IgD-negative memory B cell (primary cell): ENCODE results near the gene NUP153. TPM values are rescaled to one million over a fixed set of nuclear protein-coding genes. Genes with fewer than 3 reads are reported as not detected.

Experiments used
- H3K27ac Mint-ChIP-seq, 3 donors: one replicate each; pipeline ENCODE4 v1.8.0; 2020 to 2022; ENCODE audit warnings: mild to moderate bottlenecking in 3 of 3, mixed read lengths in 3 of 3, moderate library complexity in 1 of 3
- H3K27me3 Mint-ChIP-seq: one replicate; pipeline ENCODE4 v1.8.0; 2021; ENCODE audit warnings: mixed read lengths
- H3K36me3 Mint-ChIP-seq: one replicate; pipeline ENCODE4 v1.8.0; 2020; ENCODE audit warnings: mild to moderate bottlenecking, mixed read lengths
- H3K4me1 Mint-ChIP-seq, 3 donors: one replicate each; pipeline ENCODE4 v1.8.0; 2020 to 2022; ENCODE audit warnings: mixed read lengths in 3 of 3, mild to moderate bottlenecking in 1 of 3
- H3K4me3 Mint-ChIP-seq, 4 donors: one replicate each; pipeline ENCODE4 v1.8.0; 2020 to 2022; ENCODE audit warnings: mild to moderate bottlenecking in 4 of 4, mixed read lengths in 4 of 4, moderate library complexity in 3 of 4
- H3K9me3 Mint-ChIP-seq, 3 donors: one replicate each; pipeline ENCODE4 v1.8.0; 2020 to 2021; ENCODE audit warnings: mixed read lengths in 3 of 3, mild to moderate bottlenecking in 1 of 3
- polyA plus RNA-seq: library from polyadenylated mRNA; unstranded; fragments of 300-500 nt; fragmentation: Illumina TruSeq; gene quantifications from one replicate; pipeline ENCODE4 v1.2.3, GENCODE V29; 2021

NUP153 gene
- polyA plus RNA-seq, 1 donor from 2014 or later: 6.8 TPM

GRCh38 chr6:17622144-17622543 lies 84.6 kb downstream of the NUP153 start:
- Mint-ChIP-seq H3K27me3 (no peaks in the 10 kb centered on the region), H3K4me1 (peaks cover 14 to 31% (median 17%) of the 10 kb centered on the region in 3 donors), H3K4me3 (peak overlapping the region in 1 of 4 donors; percentile 45), H3K27ac (no peak overlapping the region), H3K36me3 (peaks cover under 1% of the 10 kb centered on the region), H3K9me3 (no peaks in the 10 kb centered on the region)

- peak overlapping the region in 2 of 3 donors; percentile 2 to 5 for H3K27ac Mint-ChIP-seq
- H3K4me1 Mint-ChIP-seq: peaks cover 15 to 31% (median 17%) of the 10 kb centered on the region in 3 donors
- no peaks in the 10 kb centered on the region for H3K9me3 Mint-ChIP-seq
- H3K4me3 Mint-ChIP-seq: no peak overlapping the region
- no peaks in the 10 kb centered on the region for H3K27me3 Mint-ChIP-seq
- H3K36me3 Mint-ChIP-seq: peaks cover 4% of the 10 kb centered on the region
Observed at GRCh38 chr6:17621003-17621402, 85.7 kb downstream of the NUP153 start.

GRCh38 chr6:17615794-17616193 lies 90.9 kb downstream of the NUP153 start:
- no peaks in the 10 kb centered on the region for H3K9me3 Mint-ChIP-seq
- H3K27me3 Mint-ChIP-seq: no peaks in the 10 kb centered on the region
- no peak overlapping the region for H3K4me3 Mint-ChIP-seq
- no peak overlapping the region for H3K27ac Mint-ChIP-seq
- H3K4me1 Mint-ChIP-seq: peaks cover 6 to 15% (median 7%) of the 10 kb centered on the region in 3 donors
- peaks cover 9% of the 10 kb centered on the region for H3K36me3 Mint-ChIP-seq

- Mint-ChIP-seq H3K27ac (no peak overlapping the region), H3K4me1 (peaks cover 0 to 1% (median 0%) of the 10 kb centered on the region in 3 donors), H3K9me3 (no peaks in the 10 kb centered on the region), H3K36me3 (peaks cover 8% of the 10 kb centered on the region), H3K4me3 (no peak overlapping the region), H3K27me3 (no peaks in the 10 kb centered on the region)
Observed at GRCh38 chr6:17612048-17612447, 94.7 kb downstream of the NUP153 start.

- Mint-ChIP-seq H3K9me3 (no peaks in the 10 kb centered on the region), H3K27ac (no peak overlapping the region), H3K36me3 (peaks cover 7% of the 10 kb centered on the region), H3K27me3 (no peaks in the 10 kb centered on the region), H3K4me3 (no peak overlapping the region), H3K4me1 (no peaks in the 10 kb centered on the region)
Observed at GRCh38 chr6:17610835-17611234, 95.9 kb downstream of the NUP153 start.

- peak overlapping the region in 1 of 3 donors; percentile 50 for H3K27ac Mint-ChIP-seq
Observed at GRCh38 chr6:17606606-17607005, 100.1 kb downstream of the NUP153 start.

GRCh38 chr6:17602888-17603287 lies 103.8 kb downstream of the NUP153 start:
- Mint-ChIP-seq H3K27me3 (no peaks in the 10 kb centered on the region), H3K4me1 (peaks cover 5 to 10% (median 7%) of the 10 kb centered on the region in 3 donors), H3K27ac (peak overlapping the region in 1 of 3 donors; percentile 67), H3K9me3 (no peaks in the 10 kb centered on the region), H3K36me3 (peaks cover 11% of the 10 kb centered on the region), H3K4me3 (peak overlapping the region in 2 of 4 donors; percentile 7 to 72)

More at GRCh38 chr6:17606606-17607005, 100.1 kb downstream of the NUP153 start:
- Mint-ChIP-seq H3K9me3 (no peaks in the 10 kb centered on the region), H3K4me3 (no peak overlapping the region), H3K4me1 (peaks cover 0 to 3% (median 0%) of the 10 kb centered on the region in 3 donors), H3K27me3 (no peaks in the 10 kb centered on the region), H3K36me3 (peaks cover 9% of the 10 kb centered on the region)

- Mint-ChIP-seq H3K4me3 (peak overlapping the region; percentile 82 to 94 (median 88)), H3K36me3 (peaks cover 10% of the 10 kb centered on the region), H3K4me1 (peaks cover 5 to 10% (median 7%) of the 10 kb centered on the region in 3 donors), H3K27ac (peak overlapping the region; percentile 24 to 89 (median 81)), H3K9me3 (no peaks in the 10 kb centered on the region), H3K27me3 (no peaks in the 10 kb centered on the region)
Observed at GRCh38 chr6:17601386-17601703, 105.4 kb downstream of the NUP153 start.

- Mint-ChIP-seq H3K27me3 (no peaks in the 10 kb centered on the region), H3K9me3 (no peaks in the 10 kb centered on the region), H3K4me1 (peaks cover 5 to 10% (median 7%) of the 10 kb centered on the region in 3 donors), H3K27ac (peak overlapping the region; percentile 24 to 89 (median 81)), H3K36me3 (peaks cover 9% of the 10 kb centered on the region), H3K4me3 (peak overlapping the region; percentile 82 to 94 (median 88))
Observed at GRCh38 chr6:17600527-17601385, 106.0 kb downstream of the NUP153 start.

GRCh38 chr6:17599877-17600526 lies 106.7 kb downstream of the NUP153 start, which contains the start of gene FAM8A1:
FAM8A1 (plus strand) TSS chr6:17600302; CDS start chr6:17600410, 108 bp downstream.
- H3K36me3 Mint-ChIP-seq: peaks cover 9% of the 10 kb centered on the region
- H3K27me3 Mint-ChIP-seq: no peaks in the 10 kb centered on the region
- no peaks in the 10 kb centered on the region for H3K9me3 Mint-ChIP-seq
- H3K4me3 Mint-ChIP-seq: peak within 1 kb of the TSS; percentile 82 to 94 (median 88)
- H3K4me1 Mint-ChIP-seq: peaks cover 5 to 10% (median 7%) of the 10 kb centered on the region in 3 donors
- peak within 1 kb of the TSS; percentile 85 to 89 (median 86) for H3K27ac Mint-ChIP-seq

- Mint-ChIP-seq H3K4me3 (no peak overlapping the region), H3K27ac (no peak overlapping the region), H3K27me3 (no peaks in the 10 kb centered on the region), H3K4me1 (peaks cover 1 to 4% (median 2%) of the 10 kb centered on the region in 3 donors), H3K9me3 (no peaks in the 10 kb centered on the region), H3K36me3 (peaks cover 2% of the 10 kb centered on the region)
Observed at GRCh38 chr6:17596085-17596484, 110.6 kb downstream of the NUP153 start.

GRCh38 chr6:17593246-17593645 lies 113.5 kb downstream of the NUP153 start:
- Mint-ChIP-seq H3K4me3 (no peak overlapping the region), H3K36me3 (peaks cover 2% of the 10 kb centered on the region), H3K27ac (no peak overlapping the region), H3K27me3 (peaks cover 3% of the 10 kb centered on the region), H3K4me1 (no peaks in the 10 kb centered on the region), H3K9me3 (no peaks in the 10 kb centered on the region)

- H3K36me3 Mint-ChIP-seq: no peaks in the 10 kb centered on the region
- H3K27me3 Mint-ChIP-seq: peaks cover 3% of the 10 kb centered on the region
- H3K9me3 Mint-ChIP-seq: no peaks in the 10 kb centered on the region
- no peaks in the 10 kb centered on the region for H3K4me1 Mint-ChIP-seq
- no peak overlapping the region for H3K27ac Mint-ChIP-seq
- no peak overlapping the region for H3K4me3 Mint-ChIP-seq
Observed at GRCh38 chr6:17591287-17591686, 115.4 kb downstream of the NUP153 start.

- H3K9me3 Mint-ChIP-seq: no peaks in the 10 kb centered on the region
- peaks cover 0 to 1% (median 0%) of the 10 kb centered on the region in 3 donors for H3K4me1 Mint-ChIP-seq
- no peaks in the 10 kb centered on the region for H3K36me3 Mint-ChIP-seq
- peaks cover 3% of the 10 kb centered on the region for H3K27me3 Mint-ChIP-seq
- no peak overlapping the region for H3K27ac Mint-ChIP-seq
- H3K4me3 Mint-ChIP-seq: no peak overlapping the region
Observed at GRCh38 chr6:17589406-17590096, 117.2 kb downstream of the NUP153 start.

GRCh38 chr6:17588011-17588410 lies 118.7 kb downstream of the NUP153 start:
- Mint-ChIP-seq H3K27ac (peak overlapping the region in 1 of 3 donors; percentile 79), H3K27me3 (peaks cover 3% of the 10 kb centered on the region), H3K36me3 (no peaks in the 10 kb centered on the region)

More at GRCh38 chr6:17588011-17588410, 118.7 kb downstream of the NUP153 start:
- H3K4me1 Mint-ChIP-seq: peaks cover 0 to 1% (median 0%) of the 10 kb centered on the region in 3 donors
- no peak overlapping the region for H3K4me3 Mint-ChIP-seq
- H3K9me3 Mint-ChIP-seq: no peaks in the 10 kb centered on the region
